Osteoblast (primary cell): ENCODE data around the gene FARS2. TPM values are rescaled to one million over a fixed set of nuclear protein-coding genes. Genes with fewer than 3 reads are reported as not detected.

Experiments
- DNase-seq: peaks from one replicate; pipeline ENCODE4 v3.0.0; 2011; ENCODE audit warnings: low spot score, mixed read lengths; ENCODE audit not compliant: insufficient read length; ENCODE audit errors: missing footprints
- H2AFZ ChIP-seq: 2 replicates; pipeline ENCODE4 v1.6.0; 2011; ENCODE audit warnings: mild to moderate bottlenecking, low read length
- H3K27ac ChIP-seq: 2 replicates; pipeline ENCODE4 v1.5.1; 2011; ENCODE audit warnings: mild to moderate bottlenecking, low read depth, low read length, moderate library complexity
- H3K27me3 ChIP-seq: 2 replicates; pipeline ENCODE4 v1.6.0; 2012; ENCODE audit warnings: mild to moderate bottlenecking, control low read depth, inconsistent platforms, low read length, moderate library complexity; ENCODE audit not compliant: insufficient read depth
- H3K36me3 ChIP-seq: 2 replicates; pipeline ENCODE4 v1.5.1; 2011; ENCODE audit warnings: mild to moderate bottlenecking, low read length, control low read depth, moderate library complexity; ENCODE audit not compliant: insufficient read depth
- H3K4me1 ChIP-seq: 2 replicates; pipeline ENCODE4 v1.5.1; 2011; ENCODE audit warnings: mild to moderate bottlenecking, low read length, control low read depth, moderate library complexity; ENCODE audit not compliant: insufficient read depth
- H3K4me2 ChIP-seq: 2 replicates; pipeline ENCODE4 v1.6.0; 2011; ENCODE audit warnings: mild to moderate bottlenecking, low read length; ENCODE audit not compliant: insufficient read depth
- H3K4me3 ChIP-seq: fragments of 200-600 bp; sonication (generic); 3 replicates; pipeline ENCODE4 v1.5.1; 2012; ENCODE audit warnings: mild to moderate bottlenecking, low read length, inconsistent platforms; ENCODE audit not compliant: insufficient read depth
- H3K79me2 ChIP-seq: 2 replicates; pipeline ENCODE4 v1.6.0; 2012; ENCODE audit warnings: mild to moderate bottlenecking, low read length, control low read depth, inconsistent platforms; ENCODE audit not compliant: insufficient read depth
- H3K9me3 ChIP-seq: 2 replicates; pipeline ENCODE4 v1.5.1; 2011; ENCODE audit warnings: low read depth, low read length, control low read depth
- H4K20me1 ChIP-seq: 2 replicates; pipeline ENCODE4 v1.6.0; 2012; ENCODE audit warnings: mild to moderate bottlenecking, low read length, control low read depth; ENCODE audit not compliant: insufficient read depth
- CTCF ChIP-seq: IDR thresholded peaks from 2 replicates; pipeline ENCODE4 v1.5.1; 2011; ENCODE audit warnings: mild to moderate bottlenecking, low read depth, low read length, moderate library complexity; ENCODE audit errors: extremely low read depth
- total RNA-seq: library from RNA; depleted of rRNA; stranded (reverse); fragments of >200 nt; gene quantifications from 2 replicates; pipeline ENCODE4 v1.2.3, GENCODE V29; 2012

The FARS2 gene
- total RNA-seq, 1 donor, result 29.7 TPM

GRCh38 chr6:5492356-5492755 lies 231.0 kb downstream of the FARS2 start:
- Histone ChIP-seq H4K20me1 (no peaks in the 10 kb centered on the region), H2AFZ (no peak overlapping the region), H3K27me3 (no peaks in the 10 kb centered on the region), H3K79me2 (no peaks in the 10 kb centered on the region), H3K27ac (no peak overlapping the region), H3K36me3 (no peaks in the 10 kb centered on the region), H3K4me3 (no peak overlapping the region), H3K4me2 (no peak overlapping the region), H3K9me3 (no peaks in the 10 kb centered on the region), H3K4me1 (peaks cover 14% of the 10 kb centered on the region)
- DNase-seq, result no peak
- no peak for TF ChIP-seq CTCF

GRCh38 chr6:5493806-5494205 lies 232.5 kb downstream of the FARS2 start:
- no peaks in the 10 kb centered on the region for H3K79me2 ChIP-seq
- no peak overlapping the region for H3K27ac ChIP-seq
- no peaks in the 10 kb centered on the region for H3K27me3 ChIP-seq
- no peaks in the 10 kb centered on the region for H4K20me1 ChIP-seq
- H3K36me3 ChIP-seq, result no peaks in the 10 kb centered on the region
- H3K9me3 ChIP-seq, result no peaks in the 10 kb centered on the region
- H3K4me3 ChIP-seq, result no peak overlapping the region
- H3K4me1 ChIP-seq, result peaks cover 20% of the 10 kb centered on the region
- H2AFZ ChIP-seq, result no peak overlapping the region
- no peak for DNase-seq
- no peak for TF ChIP-seq CTCF
- H3K4me2 ChIP-seq, result no peak overlapping the region

GRCh38 chr6:5497896-5498578 lies 236.7 kb downstream of the FARS2 start:
- DNase-seq, result no peak
- Histone ChIP-seq H2AFZ (no peak overlapping the region), H3K27ac (peak overlapping the region; percentile 84), H3K79me2 (peaks cover 2% of the 10 kb centered on the region), H4K20me1 (no peaks in the 10 kb centered on the region), H3K27me3 (no peaks in the 10 kb centered on the region), H3K9me3 (no peaks in the 10 kb centered on the region), H3K4me2 (peak overlapping the region; percentile 82), H3K4me1 (peaks cover 41% of the 10 kb centered on the region), H3K4me3 (peak overlapping the region; percentile 55), H3K36me3 (no peaks in the 10 kb centered on the region)
- no peak for TF ChIP-seq CTCF

GRCh38 chr6:5498579-5498899 lies 237.2 kb downstream of the FARS2 start:
- H3K36me3 ChIP-seq, result no peaks in the 10 kb centered on the region
- TF ChIP-seq CTCF, result no peak
- no peaks in the 10 kb centered on the region for H3K9me3 ChIP-seq
- H2AFZ ChIP-seq, result no peak overlapping the region
- H3K4me2 ChIP-seq, result peak overlapping the region; percentile 82
- DNase-seq, result no peak
- H3K4me3 ChIP-seq, result peak overlapping the region; percentile 55
- H3K27me3 ChIP-seq, result no peaks in the 10 kb centered on the region
- peaks cover 2% of the 10 kb centered on the region for H3K79me2 ChIP-seq
- H3K4me1 ChIP-seq, result peaks cover 41% of the 10 kb centered on the region
- H4K20me1 ChIP-seq, result no peaks in the 10 kb centered on the region
- peak overlapping the region; percentile 84 for H3K27ac ChIP-seq
